ENCODE measurements around the gene C1S.

DNA sequence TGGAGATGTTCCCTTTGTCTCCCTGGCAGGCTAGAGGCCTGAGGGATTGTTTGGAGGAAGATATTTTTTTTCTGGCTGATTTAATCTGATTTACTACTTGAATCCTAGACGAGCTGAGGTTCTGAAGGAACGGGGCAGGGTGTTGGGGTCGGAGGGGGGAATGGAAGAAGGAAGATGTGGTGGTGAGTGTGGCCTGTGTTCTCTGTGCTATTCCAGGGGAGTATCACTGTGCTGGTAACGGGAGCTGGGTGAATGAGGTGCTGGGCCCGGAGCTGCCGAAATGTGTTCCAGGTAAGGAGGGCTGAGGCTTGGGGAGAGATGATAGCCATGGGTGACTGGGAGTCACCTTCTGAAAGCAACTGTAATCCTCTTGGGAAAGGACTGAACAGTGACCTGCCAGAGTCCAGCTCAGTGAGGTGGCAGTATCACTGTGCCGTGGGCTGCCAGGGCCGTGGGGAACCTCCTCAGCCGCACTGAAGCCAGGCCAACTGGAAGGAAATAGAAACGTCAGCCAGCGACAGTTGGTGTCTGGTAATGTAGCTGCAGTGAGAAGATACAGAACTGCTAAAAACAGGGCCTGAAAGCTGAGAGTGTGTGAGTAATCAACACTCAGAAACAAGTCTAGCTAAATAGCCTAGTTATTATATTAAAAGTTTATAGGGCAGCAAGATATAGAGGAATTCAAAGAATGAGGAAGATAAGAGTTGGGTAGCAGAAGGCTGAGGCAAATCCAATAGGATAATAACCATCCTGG is 7.9 kb downstream of the C1S start:
- TF ChIP-seq YY1 (IDR thresholded peaks at IDR 0.05; ENCODE audit: low read depth) (no peak), CEBPB (IDR thresholded peaks at IDR 0.05) (no peak), CREB1 (IDR thresholded peaks at IDR 0.05; ENCODE audit: low read depth) (no peak)
- TF ChIP-seq, protein P1, sequence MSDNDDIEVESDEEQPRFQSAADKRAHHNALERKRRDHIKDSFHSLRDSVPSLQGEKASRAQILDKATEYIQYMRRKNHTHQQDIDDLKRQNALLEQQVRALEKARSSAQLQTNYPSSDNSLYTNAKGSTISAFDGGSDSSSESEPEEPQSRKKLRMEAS (IDR thresholded peaks at IDR 0.05): no peak
